HL-60 (cell line): ENCODE measurements around the gene SUN2.

ENCODE experiments used
- DNase-seq, 2 experiments: peaks; one replicate each; pipeline ENCODE4 v3.0.0-alpha.2; 2010 to 2020; ENCODE audit warnings: low read depth in 1 of 2, low spot score in 1 of 2
- H3K27ac ChIP-seq: fragments of 250-450 bp; sonication (Bioruptor Pico); replicated peaks from 2 replicates; pipeline ENCODE4 v1.5.1; 2020; ENCODE audit warnings: mild to moderate bottlenecking, moderate library complexity
- H3K27me3 ChIP-seq: fragments of 250-450 bp; sonication (Bioruptor Pico); 2 replicates; pipeline ENCODE4 v1.5.1; 2021; ENCODE audit warnings: mild to moderate bottlenecking, moderate library complexity; ENCODE audit not compliant: insufficient read depth, poor library complexity, severe bottlenecking
- H3K4me3 ChIP-seq: replicated peaks from 2 replicates; pipeline ENCODE4 v1.5.1; 2011; ENCODE audit warnings: mild to moderate bottlenecking, control low read depth, low read length; ENCODE audit not compliant: insufficient read depth
- CTCF ChIP-seq: IDR thresholded peaks from one replicate; pipeline ENCODE4 v1.5.1; 2011; ENCODE audit warnings: low read length, control low read depth, inconsistent platforms; ENCODE audit not compliant: insufficient read depth
- GABPA ChIP-seq: IDR thresholded peaks from 2 replicates; pipeline ENCODE4 v1.6.1; 2012; ENCODE audit warnings: low read depth
- POLR2AphosphoS5 ChIP-seq: IDR thresholded peaks from 2 replicates; pipeline ENCODE4 v1.6.1; 2012; ENCODE audit warnings: low read depth
- REST ChIP-seq: IDR thresholded peaks from 2 replicates; pipeline ENCODE4 v1.6.1; 2012; ENCODE audit warnings: low read depth; ENCODE audit not compliant: insufficient replicate concordance
- SPI1 ChIP-seq: IDR thresholded peaks from 2 replicates; pipeline ENCODE4 v1.6.1; 2012; ENCODE audit warnings: low read depth, mild to moderate bottlenecking, borderline replicate concordance

Gene SUN2

GRCh38 chr22:38783095-38783615 is 27.4 kb upstream of the SUN2 start:
- DNase-seq, result no peak
- Histone ChIP-seq H3K27ac (no peak overlapping the region), H3K27me3 (no peaks in the 10 kb centered on the region), H3K4me3 (no peak overlapping the region)
- TF ChIP-seq SPI1, result no peak
- no peak for TF ChIP-seq POLR2AphosphoS5
- no peak for TF ChIP-seq CTCF

- Histone ChIP-seq H3K4me3 (no peak overlapping the region), H3K27me3 (no peaks in the 10 kb centered on the region), H3K27ac (peak overlapping the region; percentile 20; the same call in 1 of the 2 replicates)
- peak; percentile 39 to 63 for DNase-seq
- TF ChIP-seq SPI1 (no peak), GABPA (no peak), POLR2AphosphoS5 (no peak), REST (no peak), CTCF (no peak)
These were observed 26.8 kb upstream of the SUN2 start for GRCh38 chr22:38782402-38783094.

- Histone ChIP-seq H3K27me3 (no peaks in the 10 kb centered on the region), H3K27ac (no peak overlapping the region), H3K4me3 (no peak overlapping the region)
- TF ChIP-seq CTCF (no peak), SPI1 (no peak), POLR2AphosphoS5 (no peak), GABPA (no peak), REST (no peak)
- DNase-seq, result no peak
These were observed 25.2 kb upstream of the SUN2 start for GRCh38 chr22:38781033-38781432.
